ENCODE data around the gene TRAK2. TPM values are rescaled to one million over a fixed set of nuclear protein-coding genes. Genes with fewer than 3 reads are reported as not detected.

The TRAK2 gene
- 19.4 and 45.0 TPM in 2 replicates for total RNA-seq (2011; cell fraction: chromatin; rRNA removed; ENCODE audit: low replicate concordance)
- total RNA-seq (2011; cell fraction: nucleolus; rRNA removed) = 7.0 and 10.0 TPM in 2 replicates
- 16.4 and 22.6 TPM in 2 replicates for total RNA-seq (2011; cell fraction: nucleoplasm; rRNA removed)
- 4.8 and 4.9 TPM in 2 replicates for total RNA-seq (2014; rRNA removed)
- 10.4 and 11.0 TPM in 2 replicates for total RNA-seq (2014; rRNA removed; fragmentation: Illumina TruSeq; extraction: Trizol)
- 7.1 and 7.3 TPM in 2 replicates for total RNA-seq (2015; rRNA removed; fragmentation: Illumina TruSeq; extraction: Trizol)
- 8.5 and 8.6 TPM in 2 replicates for total RNA-seq (2021)
- 8.1 and 9.0 TPM in 2 replicates for polyA plus RNA-seq (2011; rRNA removed)
- 2.4 and 4.6 TPM in 2 replicates for polyA plus RNA-seq (2011; cell fraction: cytosol; rRNA removed)
- 11.1 and 18.4 TPM in 2 replicates for polyA plus RNA-seq (2011; cell fraction: nucleus; rRNA removed)
- polyA plus RNA-seq (2012) = 4.5 and 18.2 TPM in 2 replicates
- polyA plus RNA-seq (2014; fragmentation: Illumina TruSeq; extraction: Trizol) = 7.9 and 9.3 TPM in 2 replicates
- polyA plus RNA-seq (2014; fragmentation: Nextera tagmentation; extraction: Ambion mirVana) = 1 to 10 TPM; 3.4 to 5.6 TPM
- 6.5 and 6.7 TPM in 2 replicates for polyA plus RNA-seq (2014; rRNA removed)
- 22.7 and 29.0 TPM in 2 replicates for polyA minus RNA-seq (2011; rRNA and poly(A)+ RNA removed)
- 2.9 and 6.2 TPM in 2 replicates for polyA minus RNA-seq (2011; cell fraction: cytosol; rRNA and poly(A)+ RNA removed)
- polyA minus RNA-seq (2011; cell fraction: nucleus; rRNA and poly(A)+ RNA removed) = 13.2 and 36.2 TPM in 2 replicates
- Bru-seq, nascent RNA = percentile 75 among the genes with signal in this experiment
- percentile 81 among the genes with signal in this experiment for BruChase-seq, experiment 1, labeled RNA remaining after a 2-hour chase
- percentile 81 among the genes with signal in this experiment for BruChase-seq, experiment 2, labeled RNA remaining after a 6-hour chase
- long read RNA-seq, experiment 1, full-length matches to known transcripts = 10 of 27 reads
- long read RNA-seq, experiment 1, partial matches to known transcripts = 5 of 27 reads
- long read RNA-seq, experiment 1, other reads (novel, unspliced or antisense) = 12 of 27 reads
- long read RNA-seq, experiment 2, full-length matches to known transcripts = 1 of 7 reads
- long read RNA-seq, experiment 2, partial matches to known transcripts = 0 of 7 reads
- long read RNA-seq, experiment 2, other reads (novel, unspliced or antisense) = 6 of 7 reads
- long read RNA-seq, experiment 3, partial matches to known transcripts = 3 of 3 reads
- long read RNA-seq, experiment 3, other reads (novel, unspliced or antisense) = 0 of 3 reads

GRCh38 chr2:201451292-201452057 is at the start of gene TRAK2, which contains the start of gene STRADB:
TSS of gene TRAK2 (minus strand) at chr2:201451458. CDS start at chr2:201420507, 30,951 bp downstream.
TSS of gene STRADB (plus strand) at chr2:201451740. CDS start at chr2:201454841, 3,101 bp downstream.
- peak within 1 kb of the TSS; percentile 98 for H3K4me3 ChIP-seq
- H3K9me1 ChIP-seq (ENCODE audit: control insufficient read depth, insufficient read depth, low read length) = no peaks in the 10 kb centered on the region
- H3K36me3 ChIP-seq (ENCODE audit: control insufficient read depth, insufficient read depth, low read length) = no peaks in the 10 kb centered on the region
- 0% methylated on average over 21 of the region's 78 CpGs for WGBS (ENCODE audit: insufficient coverage, low coverage, missing lambda C conversion rate)
- no TSS peak for BruUV-seq (replicated peaks)
- in situ Hi-C loops (cut with MboI) (no loop called here), intact Hi-C loops (cut with micrococcal nuclease) (loop anchor here (5.0 kb wide), 1 partner anchor 44 kb away; no protein-coding TSS in a partner anchor)
- peak within 1 kb of the TSS; percentile 72 for H3K27ac ChIP-seq (ENCODE audit: extremely low read depth, low read depth, low read length)
- peak within 1 kb of the TSS; percentile 88 for H3K4me2 ChIP-seq (ENCODE audit: insufficient read depth, low read length)
- peaks cover 21% of the 10 kb centered on the region for H3K79me2 ChIP-seq (ENCODE audit: control insufficient read depth, insufficient read depth, low read length)
- H3K4me1 ChIP-seq (replicated peaks in 1 of 2; ENCODE audit: control insufficient read depth in 2 of 2, insufficient read depth in 2 of 2, low read length in 2 of 2) = peaks cover 10 to 12% of the 10 kb centered on the region in 2 experiments; a peak in 3 of 5 replicates
- no peaks in the 10 kb centered on the region for H4K20me1 ChIP-seq (replicated peaks; ENCODE audit: control insufficient read depth, insufficient read depth, low read length)
- H3K27me3 ChIP-seq (ENCODE audit: control insufficient read depth in 2 of 2, insufficient read depth in 2 of 2, low read length in 2 of 2) = no peaks in the 10 kb centered on the region
- peak within 1 kb of the TSS; percentile 98 for H2AFZ ChIP-seq (ENCODE audit: low read depth, low read length)
- ATAC-seq (peak; percentile 98), DNase-seq (ENCODE audit: extremely low read depth in 1 of 4, low spot score in 3 of 4) (peak; percentile 85 to 94 (median 88)), FAIRE-seq (peak; percentile 89)
- H3K9me3 ChIP-seq (replicated peaks; ENCODE audit: control insufficient read depth, insufficient read depth, low read depth, low read length) = no peaks in the 10 kb centered on the region
- ChIA-PET CTCF (ENCODE audit: low intra/inter-chr PET ratio) (no interaction called here), POLR2A (interaction anchor here (0.6 to 2.0 kb wide), 9 partner anchors 11 to 369 kb away, joined by 3 to 17 read pairs (median 3); no protein-coding TSS in a partner anchor)
- H3K9ac ChIP-seq (ENCODE audit: insufficient read depth in 1 of 2, low read depth in 2 of 2, low read length in 2 of 2) = peak within 1 kb of the TSS; percentile 73 to 97
- TF ChIP-seq RBBP5 (IDR thresholded peaks at IDR 0.05; ENCODE audit: borderline replicate concordance, insufficient read depth, low read length, poor library complexity, severe bottlenecking) (peak; percentile 65), ZKSCAN1 (IDR thresholded peaks at IDR 0.05; ENCODE audit: low read depth, low read length) (peak; percentile 26; the same call in 1 of the 2 replicates), GABPB2 (CRISPR knock-in tag; conservative IDR thresholded peaks at IDR 0.05) (no peak), ZNF277 (CRISPR knock-in tag; IDR thresholded peaks at IDR 0.05; ENCODE audit: borderline replicate concordance) (no peak), ZC3H8 (IDR thresholded peaks at IDR 0.05) (no peak), NR2F6 (CRISPR knock-in tag; IDR thresholded peaks at IDR 0.05) (no peak), HCFC1 (IDR thresholded peaks at IDR 0.05; ENCODE audit: low read depth, low read length) (peak; percentile 96), PHF20 (IDR thresholded peaks at IDR 0.05; ENCODE audit: partially characterized antibody) (peak; percentile 82), KHSRP (IDR thresholded peaks at IDR 0.05) (no peak), TEAD4 (IDR thresholded peaks at IDR 0.05; ENCODE audit: low read length) (no peak), TEAD4 (CRISPR knock-in tag; IDR thresholded peaks at IDR 0.05; ENCODE audit: borderline replicate concordance) (no peak), U2AF2 (optimal IDR thresholded peaks at IDR 0.05; ENCODE audit: low read depth, low read length) (no peak), PML (IDR thresholded peaks at IDR 0.05; ENCODE audit: low read length) (peak; percentile 53; the same call in 1 of the 2 replicates), BCL6 (CRISPR knock-in tag; IDR thresholded peaks at IDR 0.05) (no peak), ZBTB1 (CRISPR knock-in tag; IDR thresholded peaks at IDR 0.05; ENCODE audit: borderline replicate concordance, low read depth) (peak; percentile 30; the same call in 1 of the 2 replicates)

Measured in K562 (cell line).